Measurements from ENCODE around the gene VPS13C.

- TF ChIP-seq CTCF (IDR thresholded peaks at IDR 0.05) (no peak), POLR2A (IDR thresholded peaks at IDR 0.05) (no peak)
Observed at GRCh38 chr15:62088353-62088693, 28.1 kb upstream of the VPS13C start.
